Measurements from ENCODE around the gene ASTN1.

Gene ASTN1

GRCh38 chr1:176996456-176997090 lies 167.9 kb downstream of the ASTN1 start:
- Histone ChIP-seq H2BK120ac (ENCODE audit: low read depth, low read length) (no peak overlapping the region), H3K27me3 (ENCODE audit: control insufficient read depth in 1 of 2, insufficient read depth in 1 of 2, low read length in 2 of 2) (no peaks in the 10 kb centered on the region), H3K14ac (ENCODE audit: low read length in 2 of 2) (no peak overlapping the region), H3K27ac (ENCODE audit: low read length, poor library complexity, severe bottlenecking) (no peak overlapping the region), H2AK5ac (ENCODE audit: low read length, severe bottlenecking) (no peak overlapping the region), H3K79me1 (replicated peaks; ENCODE audit: low read length, poor library complexity, severe bottlenecking) (no peaks in the 10 kb centered on the region), H4K8ac (ENCODE audit: low read length) (no peak overlapping the region), H2AFZ (ENCODE audit: low read depth, low read length) (no peak overlapping the region), H3K4me3 (ENCODE audit: insufficient read depth in 1 of 2, low read depth in 1 of 2, low read length in 2 of 2) (no peak overlapping the region), H3K23ac (ENCODE audit: low read length in 2 of 2) (no peak overlapping the region), H3K9ac (ENCODE audit: low read length) (no peak overlapping the region), H3K18ac (ENCODE audit: low read depth in 1 of 2, low read length in 2 of 2) (no peak overlapping the region), H2BK5ac (ENCODE audit: low read depth, low read length, poor library complexity, severe bottlenecking) (no peak overlapping the region), H3K4me1 (ENCODE audit: control insufficient read depth, insufficient read depth, low read depth, low read length) (no peaks in the 10 kb centered on the region), H3K9me3 (ENCODE audit: control insufficient read depth, low read length) (no peaks in the 10 kb centered on the region), H3K4me2 (ENCODE audit: low read length, poor library complexity, severe bottlenecking) (no peak overlapping the region), H3K36me3 (ENCODE audit: control insufficient read depth in 1 of 2, insufficient read depth in 2 of 2, low read depth in 1 of 2, low read length in 2 of 2) (no peaks in the 10 kb centered on the region), H4K91ac (ENCODE audit: low read length) (no peak overlapping the region), H2BK15ac (ENCODE audit: low read depth, poor library complexity, severe bottlenecking) (no peak overlapping the region), H3K4ac (ENCODE audit: low read depth in 1 of 2, low read length in 2 of 2) (no peak overlapping the region), H2BK12ac (ENCODE audit: low read length in 2 of 2) (no peak overlapping the region)
- 19% methylated on average over 4 of the region's 4 CpGs for WGBS
- DNase-seq = no peak

GRCh38 chr1:176994931-176995596 lies 169.4 kb downstream of the ASTN1 start:
- Histone ChIP-seq H3K36me3 (ENCODE audit: control insufficient read depth in 1 of 2, insufficient read depth in 2 of 2, low read depth in 1 of 2, low read length in 2 of 2) (no peaks in the 10 kb centered on the region), H2AK5ac (ENCODE audit: low read length, severe bottlenecking) (no peak overlapping the region), H2BK5ac (ENCODE audit: low read depth, low read length, poor library complexity, severe bottlenecking) (no peak overlapping the region), H3K4me2 (ENCODE audit: low read length, poor library complexity, severe bottlenecking) (no peak overlapping the region), H3K79me1 (replicated peaks; ENCODE audit: low read length, poor library complexity, severe bottlenecking) (no peaks in the 10 kb centered on the region), H3K14ac (ENCODE audit: low read length in 2 of 2) (no peak overlapping the region), H2BK120ac (ENCODE audit: low read depth, low read length) (no peak overlapping the region), H3K9ac (ENCODE audit: low read length) (no peak overlapping the region), H3K4me3 (ENCODE audit: insufficient read depth in 1 of 2, low read depth in 1 of 2, low read length in 2 of 2) (no peak overlapping the region), H3K4me1 (ENCODE audit: control insufficient read depth, insufficient read depth, low read depth, low read length) (no peaks in the 10 kb centered on the region), H2BK15ac (ENCODE audit: low read depth, poor library complexity, severe bottlenecking) (no peak overlapping the region), H3K4ac (ENCODE audit: low read depth in 1 of 2, low read length in 2 of 2) (no peak overlapping the region), H3K9me3 (ENCODE audit: control insufficient read depth, low read length) (no peaks in the 10 kb centered on the region), H2BK12ac (ENCODE audit: low read length in 2 of 2) (no peak overlapping the region), H4K91ac (ENCODE audit: low read length) (no peak overlapping the region), H2AFZ (ENCODE audit: low read depth, low read length) (no peak overlapping the region), H3K23ac (ENCODE audit: low read length in 2 of 2) (no peak overlapping the region), H4K8ac (ENCODE audit: low read length) (no peak overlapping the region), H3K18ac (ENCODE audit: low read depth in 1 of 2, low read length in 2 of 2) (no peak overlapping the region), H3K27ac (ENCODE audit: low read length, poor library complexity, severe bottlenecking) (no peak overlapping the region), H3K27me3 (ENCODE audit: control insufficient read depth in 1 of 2, insufficient read depth in 1 of 2, low read length in 2 of 2) (no peaks in the 10 kb centered on the region)
- WGBS = 73% methylated on average over 2 of the region's 3 CpGs
- DNase-seq = no peak

- H3K14ac ChIP-seq (ENCODE audit: low read length in 2 of 2) = no peak overlapping the region
- 80% methylated on average over 2 of the region's 3 CpGs for WGBS
- H4K91ac ChIP-seq (ENCODE audit: low read length) = no peak overlapping the region
- H3K4me1 ChIP-seq (ENCODE audit: control insufficient read depth, insufficient read depth, low read depth, low read length) = no peaks in the 10 kb centered on the region
- H3K36me3 ChIP-seq (ENCODE audit: control insufficient read depth in 1 of 2, insufficient read depth in 2 of 2, low read depth in 1 of 2, low read length in 2 of 2) = no peaks in the 10 kb centered on the region
- H3K9me3 ChIP-seq (ENCODE audit: control insufficient read depth, low read length) = no peaks in the 10 kb centered on the region
- no peak overlapping the region for H2AFZ ChIP-seq (ENCODE audit: low read depth, low read length)
- no peak overlapping the region for H4K8ac ChIP-seq (ENCODE audit: low read length)
- H2BK5ac ChIP-seq (ENCODE audit: low read depth, low read length, poor library complexity, severe bottlenecking) = no peak overlapping the region
- no peaks in the 10 kb centered on the region for H3K27me3 ChIP-seq (ENCODE audit: control insufficient read depth in 1 of 2, insufficient read depth in 1 of 2, low read length in 2 of 2)
- no peak overlapping the region for H2BK120ac ChIP-seq (ENCODE audit: low read depth, low read length)
- no peak overlapping the region for H2BK12ac ChIP-seq (ENCODE audit: low read length in 2 of 2)
- no peak for DNase-seq
- H3K18ac ChIP-seq (ENCODE audit: low read depth in 1 of 2, low read length in 2 of 2) = no peak overlapping the region
- H3K79me1 ChIP-seq (replicated peaks; ENCODE audit: low read length, poor library complexity, severe bottlenecking) = no peaks in the 10 kb centered on the region
- H3K4ac ChIP-seq (ENCODE audit: low read depth in 1 of 2, low read length in 2 of 2) = no peak overlapping the region
- H3K4me3 ChIP-seq (ENCODE audit: insufficient read depth in 1 of 2, low read depth in 1 of 2, low read length in 2 of 2) = no peak overlapping the region
- no peak overlapping the region for H3K27ac ChIP-seq (ENCODE audit: low read length, poor library complexity, severe bottlenecking)
- no peak overlapping the region for H3K9ac ChIP-seq (ENCODE audit: low read length)
- H3K23ac ChIP-seq (ENCODE audit: low read length in 2 of 2) = no peak overlapping the region
- no peak overlapping the region for H2AK5ac ChIP-seq (ENCODE audit: low read length, severe bottlenecking)
- H3K4me2 ChIP-seq (ENCODE audit: low read length, poor library complexity, severe bottlenecking) = no peak overlapping the region
- H2BK15ac ChIP-seq (ENCODE audit: low read depth, poor library complexity, severe bottlenecking) = no peak overlapping the region
Measured at GRCh38 chr1:176993587-176993986, 170.9 kb downstream of the ASTN1 start.

DNA sequence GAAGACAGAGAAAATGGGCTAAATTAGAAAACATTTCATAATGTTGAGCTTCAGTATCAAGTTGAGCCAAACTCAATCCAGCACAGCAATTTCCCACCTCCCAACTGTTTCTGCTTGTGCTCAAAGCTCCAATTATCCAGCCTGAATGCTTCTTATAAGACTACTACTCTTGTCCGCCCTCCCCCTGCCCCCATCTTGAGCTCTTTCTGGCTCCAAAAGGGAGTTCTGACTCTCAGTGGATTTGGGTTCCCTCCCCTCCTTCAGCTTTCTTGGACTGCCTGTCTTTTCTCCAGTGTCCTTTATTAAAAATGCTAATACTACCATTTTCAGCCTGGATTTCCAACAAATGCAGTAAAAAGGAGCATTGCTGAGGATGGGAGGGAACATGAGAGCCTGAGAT lies 174.8 kb downstream of the ASTN1 start:
- Histone ChIP-seq H3K4me2 (ENCODE audit: low read length, poor library complexity, severe bottlenecking) (no peak overlapping the region), H3K36me3 (ENCODE audit: control insufficient read depth in 1 of 2, insufficient read depth in 2 of 2, low read depth in 1 of 2, low read length in 2 of 2) (no peaks in the 10 kb centered on the region), H3K27ac (ENCODE audit: low read length, poor library complexity, severe bottlenecking) (no peak overlapping the region), H2BK15ac (ENCODE audit: low read depth, poor library complexity, severe bottlenecking) (no peak overlapping the region), H2BK120ac (ENCODE audit: low read depth, low read length) (no peak overlapping the region), H2AK5ac (ENCODE audit: low read length, severe bottlenecking) (no peak overlapping the region), H3K14ac (ENCODE audit: low read length in 2 of 2) (no peak overlapping the region), H3K18ac (ENCODE audit: low read depth in 1 of 2, low read length in 2 of 2) (no peak overlapping the region), H4K91ac (ENCODE audit: low read length) (no peak overlapping the region), H2AFZ (ENCODE audit: low read depth, low read length) (no peak overlapping the region), H3K4ac (ENCODE audit: low read depth in 1 of 2, low read length in 2 of 2) (no peak overlapping the region), H4K8ac (ENCODE audit: low read length) (no peak overlapping the region), H3K9me3 (ENCODE audit: control insufficient read depth, low read length) (no peaks in the 10 kb centered on the region), H3K27me3 (ENCODE audit: control insufficient read depth in 1 of 2, insufficient read depth in 1 of 2, low read length in 2 of 2) (peaks cover 6 to 10% of the 10 kb centered on the region in 2 experiments), H3K79me1 (replicated peaks; ENCODE audit: low read length, poor library complexity, severe bottlenecking) (no peaks in the 10 kb centered on the region), H3K23ac (ENCODE audit: low read length in 2 of 2) (no peak overlapping the region), H3K4me1 (ENCODE audit: control insufficient read depth, insufficient read depth, low read depth, low read length) (no peaks in the 10 kb centered on the region), H3K4me3 (ENCODE audit: insufficient read depth in 1 of 2, low read depth in 1 of 2, low read length in 2 of 2) (no peak overlapping the region), H2BK12ac (ENCODE audit: low read length in 2 of 2) (no peak overlapping the region), H2BK5ac (ENCODE audit: low read depth, low read length, poor library complexity, severe bottlenecking) (no peak overlapping the region), H3K9ac (ENCODE audit: low read length) (no peak overlapping the region)
- 100% methylated on average over 1 of the region's 1 CpG for WGBS
- no peak for DNase-seq

Measured in mesenchymal stem cell (in vitro differentiated cells and primary cell).